Measurements from ENCODE around the gene DDIAS.
"Not testable (repeated sequence)": the region's sequence is repeated elsewhere in the genome, so short reads cannot be mapped to it uniquely, and the experiment has no call there.

DDIAS gene, protein sequence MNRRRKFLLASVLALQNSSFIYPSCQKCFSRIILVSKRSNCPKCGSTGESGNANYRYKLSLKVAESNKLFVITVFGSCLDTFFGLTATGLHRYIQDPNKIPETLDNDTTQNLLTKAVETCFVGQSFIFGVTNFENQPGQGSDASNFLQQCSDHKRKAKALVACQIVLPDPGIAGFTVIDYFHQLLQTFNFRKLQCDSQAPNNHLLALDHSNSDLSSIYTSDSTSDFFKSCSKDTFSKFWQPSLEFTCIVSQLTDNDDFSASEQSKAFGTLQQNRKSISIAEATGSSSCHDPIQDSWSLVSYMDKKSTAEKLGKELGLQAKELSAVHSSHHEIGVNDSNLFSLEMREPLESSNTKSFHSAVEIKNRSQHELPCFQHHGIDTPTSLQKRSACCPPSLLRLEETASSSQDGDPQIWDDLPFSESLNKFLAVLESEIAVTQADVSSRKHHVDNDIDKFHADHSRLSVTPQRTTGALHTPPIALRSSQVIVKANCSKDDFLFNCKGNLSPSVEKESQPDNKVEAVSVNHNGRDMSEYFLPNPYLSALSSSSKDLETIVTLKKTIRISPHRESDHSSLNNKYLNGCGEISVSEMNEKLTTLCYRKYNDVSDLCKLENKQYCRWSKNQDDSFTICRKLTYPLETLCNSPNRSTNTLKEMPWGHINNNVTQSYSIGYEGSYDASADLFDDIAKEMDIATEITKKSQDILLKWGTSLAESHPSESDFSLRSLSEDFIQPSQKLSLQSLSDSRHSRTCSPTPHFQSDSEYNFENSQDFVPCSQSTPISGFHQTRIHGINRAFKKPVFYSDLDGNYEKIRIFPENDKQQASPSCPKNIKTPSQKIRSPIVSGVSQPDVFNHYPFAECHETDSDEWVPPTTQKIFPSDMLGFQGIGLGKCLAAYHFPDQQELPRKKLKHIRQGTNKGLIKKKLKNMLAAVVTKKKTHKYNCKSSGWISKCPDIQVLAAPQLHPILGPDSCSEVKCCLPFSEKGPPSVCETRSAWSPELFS

DNA sequence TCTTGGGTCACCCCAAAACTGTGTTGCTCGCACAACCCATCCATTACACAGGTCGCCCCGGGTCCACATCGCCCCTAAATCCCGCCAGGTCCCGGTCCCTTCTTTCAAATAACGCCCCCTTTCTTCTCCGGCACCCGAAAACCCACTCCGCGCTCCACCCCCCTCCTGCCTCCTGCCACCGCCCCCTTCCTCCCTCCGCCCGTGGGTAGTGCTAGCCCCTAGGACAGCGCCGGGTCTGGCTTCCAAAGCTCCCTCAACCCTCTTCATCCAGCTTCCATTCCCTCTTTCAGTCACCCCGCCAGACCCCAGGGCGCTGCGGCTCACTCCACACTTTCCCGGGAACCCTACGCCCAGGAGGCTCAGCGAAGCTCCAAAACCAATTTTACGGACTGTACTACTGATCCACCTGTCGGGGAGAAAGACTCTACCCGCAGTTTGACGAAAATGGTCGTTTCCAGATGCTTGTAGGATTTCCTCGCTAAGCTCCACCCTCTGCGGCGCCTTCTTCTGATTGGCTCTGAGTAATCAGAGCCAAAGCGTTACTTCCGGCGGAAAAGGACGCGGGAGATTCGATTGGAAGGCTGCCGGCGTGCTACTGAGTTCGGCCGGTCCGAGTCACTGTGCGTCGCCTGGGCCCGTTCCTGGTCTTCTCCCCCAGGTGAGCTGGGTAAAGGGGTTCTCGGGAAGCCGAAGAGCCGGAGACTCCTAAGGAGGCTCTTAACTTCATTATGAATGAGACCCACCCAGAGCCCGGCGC lies at the start of gene DDIAS:
TSS of gene DDIAS (plus strand) at position 572 of the 757 bp plus-strand sequence. CDS start 13,003 bp downstream, outside the sequence.
- DNase-seq (ENCODE audit: low read depth, low spot score), result peak; percentile 87

GRCh38 chr11:82854242-82854641 lies 47.3 kb upstream of the DDIAS start:
- no peak for DNase-seq (ENCODE audit: low read depth, low spot score)

GRCh38 chr11:82854916-82855315 lies 46.6 kb upstream of the DDIAS start:
- not testable (repeated sequence) for DNase-seq (ENCODE audit: low read depth, low spot score)

DNA sequence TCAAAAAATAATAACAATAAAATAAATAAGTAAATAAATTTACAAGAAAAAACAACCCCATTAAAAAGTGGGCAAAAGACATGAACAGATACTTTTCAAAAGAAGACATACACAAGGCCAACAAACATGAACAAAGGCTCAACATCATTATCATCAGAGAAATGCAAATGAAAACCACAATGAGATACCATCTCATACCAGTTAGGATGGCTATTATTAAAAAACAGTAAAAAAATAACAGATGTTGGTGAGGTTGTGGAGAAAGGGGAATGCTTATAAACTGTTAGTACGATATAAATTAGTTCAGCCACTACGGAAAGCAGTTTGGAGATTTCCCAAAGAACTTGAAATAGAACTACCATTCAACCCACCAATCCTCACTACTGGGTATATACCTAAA lies 45.9 kb upstream of the DDIAS start:
- no peak for DNase-seq (ENCODE audit: low read depth, low spot score)

GRCh38 chr11:82857145-82857544 lies 44.4 kb upstream of the DDIAS start:
- no peak for DNase-seq (ENCODE audit: low read depth, low spot score)

DNA sequence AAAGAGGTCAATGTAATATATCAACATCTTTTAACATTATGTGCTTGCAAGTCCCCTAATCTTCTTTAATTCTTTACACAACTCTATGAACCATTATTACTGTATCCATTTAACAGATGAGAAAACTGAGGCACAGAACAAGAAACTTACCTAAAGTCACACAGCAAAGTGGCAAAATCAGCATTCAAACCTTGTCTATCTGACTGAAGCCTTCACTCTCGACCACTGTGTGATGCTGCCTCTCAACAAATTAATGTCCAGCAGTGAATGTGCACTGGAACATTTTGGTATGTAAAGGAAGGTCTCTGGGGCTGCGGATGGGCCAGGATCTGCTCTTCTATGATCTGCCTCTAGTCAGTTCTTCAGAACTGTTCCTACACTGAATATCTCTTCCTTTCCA lies 43.4 kb upstream of the DDIAS start:
- no peak for DNase-seq (ENCODE audit: low read depth, low spot score)

GRCh38 chr11:82858556-82859091 lies 42.9 kb upstream of the DDIAS start:
- no peak for DNase-seq (ENCODE audit: low read depth, low spot score)

DNA sequence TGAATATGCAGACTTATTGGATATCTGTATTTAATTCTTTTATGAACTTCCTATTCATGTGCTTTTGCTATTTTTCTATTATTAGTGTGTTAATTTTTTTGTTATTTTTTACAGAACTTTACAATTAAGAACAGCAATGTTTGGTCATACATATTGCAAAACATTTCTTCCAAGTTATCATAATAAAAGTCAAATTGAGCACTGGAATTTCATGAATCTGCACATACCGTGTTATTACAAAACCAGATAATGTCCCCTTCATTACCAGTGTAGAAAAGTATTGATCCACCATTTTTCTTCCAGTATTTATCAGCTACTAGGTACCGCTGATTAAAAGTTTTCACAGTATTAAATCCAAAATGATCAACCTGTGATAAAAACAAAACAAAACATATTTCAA lies 41.8 kb upstream of the DDIAS start:
- no peak for DNase-seq (ENCODE audit: low read depth, low spot score)

GRCh38 chr11:82862379-82862778 lies 39.2 kb upstream of the DDIAS start:
- DNase-seq (ENCODE audit: low read depth, low spot score), result no peak

DNA sequence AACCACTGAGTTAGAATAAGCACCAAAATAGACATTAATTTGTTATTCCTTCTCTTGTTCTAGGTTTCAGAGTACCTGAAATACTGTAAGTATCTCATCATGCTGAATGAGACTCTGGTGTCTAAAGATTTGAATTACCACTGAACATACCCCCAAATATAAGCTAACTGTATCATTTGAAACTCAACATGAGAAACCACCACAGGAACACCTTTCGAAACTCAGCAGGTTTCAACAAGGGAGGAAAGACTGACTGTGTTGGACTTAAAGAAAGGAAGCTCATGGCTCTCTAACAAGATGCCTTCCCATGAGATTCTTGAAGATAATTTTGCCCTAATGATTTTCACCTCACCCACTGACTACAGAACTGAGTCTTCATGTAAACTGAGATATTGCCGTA lies 38.3 kb upstream of the DDIAS start:
- no peak for DNase-seq (ENCODE audit: low read depth, low spot score)

GRCh38 chr11:82864268-82864667 lies 37.3 kb upstream of the DDIAS start:
- no peak for DNase-seq (ENCODE audit: low read depth, low spot score)

DNA sequence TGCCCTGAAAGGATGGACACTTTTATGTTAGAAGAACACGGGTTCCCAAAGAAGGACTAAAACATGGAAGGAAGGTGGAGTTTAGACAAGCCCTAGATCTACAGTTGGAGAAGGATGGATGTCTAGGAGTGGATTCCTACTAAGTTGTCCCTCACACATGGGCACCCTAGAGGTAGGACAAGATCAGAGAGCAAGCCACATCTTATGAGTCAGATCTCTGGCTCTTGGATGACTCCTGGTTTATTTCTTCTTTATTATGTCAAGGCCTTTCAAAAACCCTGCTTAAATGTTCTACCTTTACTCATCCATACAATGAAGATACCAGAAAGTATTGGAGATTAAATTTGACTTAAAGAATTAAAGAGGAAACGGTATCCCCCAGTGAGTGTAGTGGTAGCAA lies 35.7 kb upstream of the DDIAS start:
- DNase-seq (ENCODE audit: low read depth, low spot score), result no peak

- peak; percentile 71 for DNase-seq (ENCODE audit: low read depth, low spot score)
Observed at GRCh38 chr11:82867495-82868082, 33.9 kb upstream of the DDIAS start.

GRCh38 chr11:82869657-82870056 lies 31.9 kb upstream of the DDIAS start:
- DNase-seq (ENCODE audit: low read depth, low spot score), result no peak

DNA sequence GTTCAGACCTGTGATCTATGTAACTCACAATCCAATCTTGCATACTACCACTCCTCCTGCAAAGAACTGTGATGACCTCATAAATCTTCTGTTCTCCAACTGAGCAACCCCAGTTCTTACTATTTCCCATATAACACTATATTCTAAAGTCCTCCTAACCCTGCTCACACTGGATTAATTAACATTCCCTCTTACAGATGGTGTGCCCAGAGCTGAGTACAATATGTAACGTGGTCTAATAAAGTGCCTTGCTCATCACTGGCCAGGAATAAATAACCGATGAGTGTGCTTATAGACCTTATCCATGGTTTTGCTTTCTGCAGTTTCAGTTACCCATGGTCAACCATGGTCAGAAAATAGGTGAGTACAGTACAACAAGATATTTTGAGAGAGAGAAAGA lies 29.9 kb upstream of the DDIAS start:
- no peak for DNase-seq (ENCODE audit: low read depth, low spot score)

DNA sequence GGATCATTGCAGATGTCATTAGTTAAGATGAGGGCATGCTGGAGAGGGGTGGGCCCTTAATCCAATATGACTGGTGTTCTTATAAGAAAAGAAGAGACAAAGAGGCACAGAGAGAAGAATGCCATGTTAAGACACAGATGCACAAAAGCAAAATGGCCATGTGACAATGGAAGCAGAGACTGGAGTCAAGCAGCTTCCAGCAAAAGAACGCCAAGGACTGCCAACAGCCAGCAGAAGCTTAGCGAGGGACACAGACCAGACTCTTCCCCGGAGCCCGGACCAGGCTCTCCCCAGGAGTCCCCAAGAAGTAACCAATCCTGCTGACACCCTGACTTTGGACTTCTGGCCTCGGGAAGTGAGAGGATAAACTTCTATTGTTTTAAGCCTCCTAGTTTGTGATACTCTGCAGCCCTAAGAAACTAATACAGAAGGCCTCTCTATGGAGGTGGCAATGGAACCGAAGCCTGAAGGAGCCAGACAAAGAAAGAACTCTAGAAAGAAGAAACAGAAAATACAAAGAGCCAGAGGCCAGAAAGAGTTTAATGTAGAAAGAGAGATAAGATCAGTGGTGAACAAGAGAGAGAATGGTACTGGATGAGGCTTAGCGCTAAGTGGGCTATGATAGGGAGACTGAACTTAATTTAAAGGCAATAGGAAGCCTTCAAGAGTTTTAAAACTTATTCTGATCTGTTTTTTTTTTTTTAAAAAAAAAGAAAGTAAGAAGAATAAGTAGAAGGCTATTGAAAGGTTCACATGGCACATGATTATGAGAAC lies 29.0 kb upstream of the DDIAS start:
- DNase-seq (ENCODE audit: low read depth, low spot score), result no peak

DNA sequence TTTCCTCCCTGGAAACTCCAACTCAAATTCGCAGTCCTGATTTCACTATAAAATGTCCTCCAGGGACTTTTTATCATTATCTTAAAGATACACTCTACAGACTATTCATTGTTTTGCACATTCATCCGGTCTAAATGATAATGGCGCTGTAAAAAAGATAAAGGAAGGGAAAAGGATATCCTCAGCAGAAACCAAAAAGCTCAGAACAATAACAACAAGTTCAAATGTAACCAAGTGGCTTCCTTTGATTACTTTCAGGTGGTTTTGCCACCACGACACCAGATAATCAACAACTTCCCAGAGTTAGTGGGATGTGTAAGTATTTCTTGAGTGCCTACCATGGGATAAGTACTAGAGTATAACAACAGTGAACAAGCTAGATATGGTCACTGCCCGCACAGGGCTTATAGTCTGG lies 27.6 kb upstream of the DDIAS start:
- DNase-seq (ENCODE audit: low read depth, low spot score), result no peak

GRCh38 chr11:82874646-82875523 lies 26.7 kb upstream of the DDIAS start:
- no peak for DNase-seq (ENCODE audit: low read depth, low spot score)

DNA sequence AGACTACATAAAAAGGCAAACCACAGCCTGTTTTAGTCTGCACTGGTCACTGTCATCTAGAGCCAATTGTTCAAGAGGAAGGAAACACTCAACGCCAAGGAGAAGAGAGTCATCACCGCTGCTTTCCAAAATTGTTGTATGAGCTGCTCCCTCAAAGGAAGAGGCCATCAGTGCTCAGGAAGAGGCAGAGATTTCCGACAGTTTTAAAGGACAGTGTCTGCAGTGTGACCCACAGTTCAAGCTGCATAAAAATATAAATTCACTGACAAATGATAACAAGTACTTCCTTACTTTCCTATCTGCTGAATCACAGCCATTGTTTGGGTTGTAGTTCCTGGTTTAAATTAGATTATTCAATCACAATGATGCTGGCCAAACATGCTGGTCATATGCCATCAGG lies 17.7 kb upstream of the DDIAS start:
- no peak for DNase-seq (ENCODE audit: low read depth, low spot score)
